ENCODE measurements around the gene CXCL1. TPM values are rescaled to one million over a fixed set of nuclear protein-coding genes. Genes with fewer than 3 reads are reported as not detected.
A peak's percentile ranks its signal among the peaks of the same experiment; 100 is the strongest.

Gene CXCL1
- total and polyA plus RNA-seq, 2 of the 13 experiments (the other 11 are each of a cell fraction or from before 2014, with no cell fraction given), result 0.15 TPM; not detected in 1

DNA sequence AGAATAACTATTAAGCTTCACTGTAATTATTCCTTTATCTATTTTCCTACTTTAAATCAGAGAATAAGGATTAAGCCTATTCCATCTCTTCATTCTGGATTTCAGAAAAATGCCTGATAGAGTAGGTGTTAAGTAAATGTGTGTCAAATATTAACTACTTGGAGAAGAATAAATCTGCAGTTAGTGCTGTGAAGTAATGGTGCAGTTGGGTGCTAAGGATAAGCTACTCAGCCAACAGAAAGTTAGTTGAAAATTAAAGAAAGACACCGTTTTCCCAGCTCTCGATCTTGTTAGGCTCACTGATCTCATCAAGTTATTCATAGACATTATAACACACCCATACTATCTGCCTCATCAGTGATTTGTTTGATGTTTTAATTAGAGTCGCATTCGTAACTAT is 9.0 kb upstream of the CXCL1 start:
- H3K36me3 ChIP-seq (replicated peaks in 1 of 2; ENCODE audit: control insufficient read depth in 1 of 2, insufficient read depth in 2 of 2, low read length in 2 of 2), result no peaks in the 10 kb centered on the region
- intact Hi-C loops (cut with micrococcal nuclease; ENCODE audit: unreplicated experiment), result loop anchor here (5.0 kb wide), 1 partner anchor 548 kb away; no protein-coding TSS in a partner anchor
- 0 out of 5 replicates have a peak, but pooled peaks cover 0 to 3% of the 10 kb centered on the region in 2 experiments for H3K27me3 ChIP-seq (ENCODE audit: control insufficient read depth in 1 of 2, insufficient read depth in 2 of 2, low read length in 2 of 2)
- DNase-seq (ENCODE audit: low spot score), result no peak
- H2AFZ ChIP-seq (ENCODE audit: low read length), result no peak overlapping the region
- FAIRE-seq, result no peak
- H3K27ac ChIP-seq (ENCODE audit: extremely low read length, insufficient read depth, low read length), result no peak overlapping the region
- no peak overlapping the region for H3K9ac ChIP-seq (ENCODE audit: insufficient read depth, low read depth, low read length)
- CTCF ChIA-PET (ENCODE audit: low intra/inter-chr PET ratio, low total read pairs), result no interaction called here
- no peaks in the 10 kb centered on the region for H4K20me1 ChIP-seq (ENCODE audit: insufficient read depth, low read length)
- TF ChIP-seq, protein P1, sequence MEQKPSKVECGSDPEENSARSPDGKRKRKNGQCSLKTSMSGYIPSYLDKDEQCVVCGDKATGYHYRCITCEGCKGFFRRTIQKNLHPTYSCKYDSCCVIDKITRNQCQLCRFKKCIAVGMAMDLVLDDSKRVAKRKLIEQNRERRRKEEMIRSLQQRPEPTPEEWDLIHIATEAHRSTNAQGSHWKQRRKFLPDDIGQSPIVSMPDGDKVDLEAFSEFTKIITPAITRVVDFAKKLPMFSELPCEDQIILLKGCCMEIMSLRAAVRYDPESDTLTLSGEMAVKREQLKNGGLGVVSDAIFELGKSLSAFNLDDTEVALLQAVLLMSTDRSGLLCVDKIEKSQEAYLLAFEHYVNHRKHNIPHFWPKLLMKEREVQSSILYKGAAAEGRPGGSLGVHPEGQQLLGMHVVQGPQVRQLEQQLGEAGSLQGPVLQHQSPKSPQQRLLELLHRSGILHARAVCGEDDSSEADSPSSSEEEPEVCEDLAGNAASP (CRISPR knock-in tag; IDR thresholded peaks at IDR 0.05; ENCODE audit: borderline replicate concordance), result no peak
- TF ChIP-seq TAF15 (IDR thresholded peaks at IDR 0.05; ENCODE audit: low read depth, low read length, poor library complexity, severe bottlenecking), result no peak
- no TSS peak for BruUV-seq (replicated peaks)
- no peaks in the 10 kb centered on the region for H3K9me3 ChIP-seq (ENCODE audit: low read length)
- WGBS (ENCODE audit: low lambda C conversion rate), result 5% methylated on average over 4 of the region's 4 CpGs
- in situ Hi-C loops (cut with HindIII; ENCODE audit: extremely low pct_ligation_motif_present, low pct_unique_long_range_greater_than_20kb), result no loop called here
- H3K4me1 ChIP-seq (ENCODE audit: insufficient read depth, low read length), result no peaks in the 10 kb centered on the region
- POLR2A ChIA-PET, result no interaction called here
- H3K4me3 ChIP-seq (replicated peaks in 1 of 3; ENCODE audit: insufficient read depth in 1 of 3, low read depth in 2 of 3, low read length in 3 of 3), result no peak overlapping the region
- H3K79me2 ChIP-seq (ENCODE audit: insufficient read depth, low read length), result no peaks in the 10 kb centered on the region
- no peak overlapping the region for H3K4me2 ChIP-seq (ENCODE audit: low read depth, low read length)
- ATAC-seq, result no peak

DNA sequence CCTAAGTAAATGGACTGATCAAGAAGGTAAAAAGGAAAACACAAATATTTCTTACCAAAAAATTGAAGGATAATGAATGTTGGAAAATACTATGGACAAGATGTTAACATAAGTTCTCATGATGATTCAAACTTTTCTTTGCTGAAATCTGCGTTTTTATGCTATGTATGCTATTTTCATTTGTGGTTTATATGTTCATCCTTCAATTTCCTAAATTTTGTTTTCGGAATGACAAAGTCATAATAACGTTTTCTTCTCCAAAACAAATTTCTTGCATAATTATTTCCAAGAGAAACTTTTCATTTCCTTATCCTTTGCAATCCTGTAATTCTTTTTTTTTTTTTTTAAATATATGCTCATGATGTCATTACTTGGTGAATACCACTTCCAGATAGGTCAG is 8.3 kb upstream of the CXCL1 start:
- no peak for ATAC-seq
- POLR2A ChIA-PET, result no interaction called here
- WGBS (ENCODE audit: low lambda C conversion rate), result under 1% methylated on average over 3 of the region's 3 CpGs
- no peak for DNase-seq (ENCODE audit: low spot score)
- H3K79me2 ChIP-seq (ENCODE audit: insufficient read depth, low read length), result no peaks in the 10 kb centered on the region
- no peaks in the 10 kb centered on the region for H3K36me3 ChIP-seq (replicated peaks in 1 of 2; ENCODE audit: control insufficient read depth in 1 of 2, insufficient read depth in 2 of 2, low read length in 2 of 2)
- no peak overlapping the region for H3K4me2 ChIP-seq (ENCODE audit: low read depth, low read length)
- intact Hi-C loops (cut with micrococcal nuclease; ENCODE audit: unreplicated experiment) (loop anchor here (5.0 kb wide), 1 partner anchor 549 kb away; no protein-coding TSS in a partner anchor), in situ Hi-C loops (cut with HindIII; ENCODE audit: extremely low pct_ligation_motif_present, low pct_unique_long_range_greater_than_20kb) (no loop called here)
- no peak overlapping the region for H3K9ac ChIP-seq (ENCODE audit: insufficient read depth, low read depth, low read length)
- no peak overlapping the region for H3K27ac ChIP-seq (ENCODE audit: extremely low read length, insufficient read depth, low read length)
- CTCF ChIA-PET (ENCODE audit: low intra/inter-chr PET ratio, low total read pairs), result no interaction called here
- H3K4me1 ChIP-seq (ENCODE audit: insufficient read depth, low read length), result no peaks in the 10 kb centered on the region
- BruUV-seq (replicated peaks), result no TSS peak
- no peaks in the 10 kb centered on the region for H4K20me1 ChIP-seq (ENCODE audit: insufficient read depth, low read length)
- no peaks in the 10 kb centered on the region for H3K9me3 ChIP-seq (ENCODE audit: low read length)
- no peak overlapping the region for H3K4me3 ChIP-seq (replicated peaks in 1 of 3; ENCODE audit: insufficient read depth in 1 of 3, low read depth in 2 of 3, low read length in 3 of 3)
- no peak for FAIRE-seq
- H3K27me3 ChIP-seq (ENCODE audit: control insufficient read depth in 1 of 2, insufficient read depth in 2 of 2, low read length in 2 of 2), result 0 out of 5 replicates have a peak, but pooled peaks cover 0 to 3% of the 10 kb centered on the region in 2 experiments
- no peak overlapping the region for H2AFZ ChIP-seq (ENCODE audit: low read length)
- TF ChIP-seq MAFK (conservative IDR thresholded peaks at IDR 0.05 in 1 of 2, IDR thresholded peaks at IDR 0.05 in 1 of 2; ENCODE audit: low read length in 2 of 2) (peak in 1 of 2 experiments; percentile 24; a peak in 1 of 4 replicates), ZFAT (CRISPR knock-in tag; conservative IDR thresholded peaks at IDR 0.05) (no peak), HDAC1 (CRISPR knock-in tag; IDR thresholded peaks at IDR 0.05) (no peak), CEBPG (CRISPR knock-in tag; IDR thresholded peaks at IDR 0.05) (no peak), ATF7 (IDR thresholded peaks at IDR 0.05) (peak; percentile 16; the same call in 1 of the 2 replicates), ATF7 (CRISPR knock-in tag; IDR thresholded peaks at IDR 0.05) (no peak), ZSCAN31 (CRISPR knock-in tag; IDR thresholded peaks at IDR 0.05; ENCODE audit: low read depth) (no peak), PAWR (CRISPR knock-in tag; IDR thresholded peaks at IDR 0.05; ENCODE audit: borderline replicate concordance) (no peak), ZNF207 (IDR thresholded peaks at IDR 0.05; ENCODE audit: borderline replicate concordance) (no peak)
- TF ChIP-seq, protein P2, sequence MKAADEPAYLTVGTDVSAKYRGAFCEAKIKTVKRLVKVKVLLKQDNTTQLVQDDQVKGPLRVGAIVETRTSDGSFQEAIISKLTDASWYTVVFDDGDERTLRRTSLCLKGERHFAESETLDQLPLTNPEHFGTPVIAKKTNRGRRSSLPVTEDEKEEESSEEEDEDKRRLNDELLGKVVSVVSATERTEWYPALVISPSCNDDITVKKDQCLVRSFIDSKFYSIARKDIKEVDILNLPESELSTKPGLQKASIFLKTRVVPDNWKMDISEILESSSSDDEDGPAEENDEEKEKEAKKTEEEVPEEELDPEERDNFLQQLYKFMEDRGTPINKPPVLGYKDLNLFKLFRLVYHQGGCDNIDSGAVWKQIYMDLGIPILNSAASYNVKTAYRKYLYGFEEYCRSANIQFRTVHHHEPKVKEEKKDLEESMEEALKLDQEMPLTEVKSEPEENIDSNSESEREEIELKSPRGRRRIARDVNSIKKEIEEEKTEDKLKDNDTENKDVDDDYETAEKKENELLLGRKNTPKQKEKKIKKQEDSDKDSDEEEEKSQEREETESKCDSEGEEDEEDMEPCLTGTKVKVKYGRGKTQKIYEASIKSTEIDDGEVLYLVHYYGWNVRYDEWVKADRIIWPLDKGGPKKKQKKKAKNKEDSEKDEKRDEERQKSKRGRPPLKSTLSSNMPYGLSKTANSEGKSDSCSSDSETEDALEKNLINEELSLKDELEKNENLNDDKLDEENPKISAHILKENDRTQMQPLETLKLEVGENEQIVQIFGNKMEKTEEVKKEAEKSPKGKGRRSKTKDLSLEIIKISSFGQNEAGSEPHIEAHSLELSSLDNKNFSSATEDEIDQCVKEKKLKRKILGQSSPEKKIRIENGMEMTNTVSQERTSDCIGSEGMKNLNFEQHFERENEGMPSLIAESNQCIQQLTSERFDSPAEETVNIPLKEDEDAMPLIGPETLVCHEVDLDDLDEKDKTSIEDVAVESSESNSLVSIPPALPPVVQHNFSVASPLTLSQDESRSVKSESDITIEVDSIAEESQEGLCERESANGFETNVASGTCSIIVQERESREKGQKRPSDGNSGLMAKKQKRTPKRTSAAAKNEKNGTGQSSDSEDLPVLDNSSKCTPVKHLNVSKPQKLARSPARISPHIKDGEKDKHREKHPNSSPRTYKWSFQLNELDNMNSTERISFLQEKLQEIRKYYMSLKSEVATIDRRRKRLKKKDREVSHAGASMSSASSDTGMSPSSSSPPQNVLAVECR (CRISPR knock-in tag; IDR thresholded peaks at IDR 0.05; ENCODE audit: borderline replicate concordance), result no peak
- TF ChIP-seq, protein P3, sequence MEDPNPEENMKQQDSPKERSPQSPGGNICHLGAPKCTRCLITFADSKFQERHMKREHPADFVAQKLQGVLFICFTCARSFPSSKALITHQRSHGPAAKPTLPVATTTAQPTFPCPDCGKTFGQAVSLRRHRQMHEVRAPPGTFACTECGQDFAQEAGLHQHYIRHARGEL (CRISPR knock-in tag; IDR thresholded peaks at IDR 0.05), result no peak

Measured in HepG2 (cell line).